RWPE2 (cell line): ENCODE results near the gene SEC23A.

ENCODE experiments used
- ATAC-seq: fragments of 200-7000 bp; cut with Tn5 transposase; 3 replicates; pipeline ENCODE4 v1.9.1; 2021; ENCODE audit warnings: low read depth
- DNase-seq: peaks from one replicate; pipeline ENCODE4 v3.0.0-alpha.2; 2020; ENCODE audit warnings: low spot score
- H3K27ac ChIP-seq: fragments of 450-650 bp; 2 replicates; pipeline ENCODE4 v1.5.1; 2017; ENCODE audit warnings: mild to moderate bottlenecking; ENCODE audit not compliant: poor library complexity, severe bottlenecking
- H3K27me3 ChIP-seq: fragments of 250-450 bp; sonication (Bioruptor Pico); 2 replicates; pipeline ENCODE4 v1.5.1; 2021; ENCODE audit warnings: mild to moderate bottlenecking, moderate library complexity; ENCODE audit not compliant: insufficient read depth, poor library complexity, severe bottlenecking
- H3K36me3 ChIP-seq: fragments of 250-450 bp; sonication (Bioruptor Pico); 2 replicates; pipeline ENCODE4 v1.5.1; 2020; ENCODE audit warnings: low read depth, mild to moderate bottlenecking, moderate library complexity
- H3K4me1 ChIP-seq: fragments of 250-450 bp; sonication (Bioruptor Pico); 2 replicates; pipeline ENCODE4 v1.5.1; 2021; ENCODE audit warnings: mild to moderate bottlenecking, moderate library complexity; ENCODE audit not compliant: insufficient read depth, poor library complexity, severe bottlenecking
- H3K4me3 ChIP-seq: fragments of 250-450 bp; sonication (Bioruptor Pico); 2 replicates; pipeline ENCODE4 v1.5.1; 2021; ENCODE audit warnings: mild to moderate bottlenecking, moderate library complexity; ENCODE audit not compliant: severe bottlenecking
- H3K9me3 ChIP-seq: fragments of 250-450 bp; sonication (Bioruptor Pico); 2 replicates; pipeline ENCODE4 v1.5.1; 2021; ENCODE audit warnings: mild to moderate bottlenecking, moderate library complexity; ENCODE audit not compliant: severe bottlenecking
- CTCF ChIP-seq: fragments of 450-650 bp; IDR thresholded peaks from one replicate; pipeline ENCODE4 v1.5.1; 2017; ENCODE audit warnings: mild to moderate bottlenecking, moderate library complexity; ENCODE audit not compliant: poor library complexity, severe bottlenecking

The SEC23A gene

GRCh38 chr14:39090548-39091111 is 12.4 kb downstream of the SEC23A start:
- Histone ChIP-seq H3K9me3 (no peaks in the 10 kb centered on the region), H3K36me3 (peaks cover 95% of the 10 kb centered on the region), H3K4me1 (no peaks in the 10 kb centered on the region), H3K27me3 (no peaks in the 10 kb centered on the region), H3K4me3 (no peak overlapping the region), H3K27ac (no peak overlapping the region)
- ATAC-seq = no peak
- TF ChIP-seq CTCF = no peak
- no peak for DNase-seq

GRCh38 chr14:39087493-39087892 is 15.5 kb downstream of the SEC23A start:
- H3K9me3 ChIP-seq = no peaks in the 10 kb centered on the region
- no peak for ATAC-seq
- H3K36me3 ChIP-seq = peaks cover 96% of the 10 kb centered on the region

GRCh38 chr14:39085933-39086332 is 17.1 kb downstream of the SEC23A start:
- DNase-seq = no peak

More at GRCh38 chr14:39087493-39087892, 15.5 kb downstream of the SEC23A start:
- no peak for TF ChIP-seq CTCF
- Histone ChIP-seq H3K4me1 (no peaks in the 10 kb centered on the region), H3K27me3 (no peaks in the 10 kb centered on the region), H3K27ac (no peak overlapping the region), H3K4me3 (no peak overlapping the region)
- no peak for DNase-seq

GRCh38 chr14:39083127-39083526 is 19.9 kb downstream of the SEC23A start:
- H3K36me3 ChIP-seq = peaks cover 96% of the 10 kb centered on the region
- H3K27me3 ChIP-seq = no peaks in the 10 kb centered on the region
- no peaks in the 10 kb centered on the region for H3K9me3 ChIP-seq
- no peak overlapping the region for H3K27ac ChIP-seq
- no peak for ATAC-seq
- no peak for DNase-seq
- no peaks in the 10 kb centered on the region for H3K4me1 ChIP-seq
- TF ChIP-seq CTCF = no peak
- H3K4me3 ChIP-seq = no peak overlapping the region

More at GRCh38 chr14:39085933-39086332, 17.1 kb downstream of the SEC23A start:
- Histone ChIP-seq H3K4me3 (no peak overlapping the region), H3K4me1 (no peaks in the 10 kb centered on the region), H3K36me3 (peaks cover 96% of the 10 kb centered on the region), H3K27ac (no peak overlapping the region), H3K9me3 (no peaks in the 10 kb centered on the region), H3K27me3 (no peaks in the 10 kb centered on the region)
- no peak for TF ChIP-seq CTCF
- no peak for ATAC-seq

- Histone ChIP-seq H3K36me3 (peaks cover 93% of the 10 kb centered on the region), H3K9me3 (no peaks in the 10 kb centered on the region), H3K4me3 (no peak overlapping the region), H3K27me3 (no peaks in the 10 kb centered on the region), H3K4me1 (no peaks in the 10 kb centered on the region), H3K27ac (no peak overlapping the region)
- DNase-seq = no peak
- no peak for ATAC-seq
- TF ChIP-seq CTCF = no peak
Measured at GRCh38 chr14:39080886-39081285, 22.1 kb downstream of the SEC23A start.
